Keratinocyte (primary cell): ENCODE results near the gene GRP.

ENCODE experiments used
- EZH2 ChIP-seq: IDR thresholded peaks from one replicate; pipeline ENCODE4 v1.6.1; 2012; ENCODE audit warnings: inconsistent platforms, mild to moderate bottlenecking, low read length, moderate library complexity
- TF ChIP-seq, protein P1 (sequence below), 3 experiments: IDR thresholded peaks in 1 of 3; conservative IDR thresholded peaks in 1 of 3; optimal IDR thresholded peaks in 1 of 3; 2 replicates in 2 of 3; 3 replicates in 1 of 3; pipeline versions ENCODE3 to v1.5.1; 2011; ENCODE audit warnings: low read length in 3 of 3, mild to moderate bottlenecking in 3 of 3, moderate library complexity in 2 of 3, control low read depth in 1 of 3, inconsistent platforms in 1 of 3; ENCODE audit not compliant: insufficient read depth in 2 of 3; ENCODE audit errors: extremely low read depth in 1 of 3

DNA sequence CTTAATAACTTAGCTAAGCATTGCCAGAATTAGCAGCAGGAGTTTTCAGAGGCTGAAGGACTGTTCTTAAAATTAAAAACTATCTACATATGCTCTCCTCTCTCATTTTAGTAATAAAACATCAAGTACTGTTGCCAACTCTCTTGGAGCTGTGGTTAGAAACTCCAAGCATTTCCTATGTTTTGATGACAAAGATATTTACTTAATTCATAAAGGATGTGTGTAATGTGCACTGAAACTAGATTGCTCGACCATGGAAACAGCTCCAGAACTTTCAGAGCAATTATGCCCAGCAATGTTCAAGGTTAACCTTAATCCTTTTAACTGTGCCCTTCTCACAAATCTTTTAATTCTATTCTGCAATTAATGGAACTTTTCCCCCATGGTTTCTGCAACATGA, 8.4 kb downstream of the GRP start:
- TF ChIP-seq, protein P1, sequence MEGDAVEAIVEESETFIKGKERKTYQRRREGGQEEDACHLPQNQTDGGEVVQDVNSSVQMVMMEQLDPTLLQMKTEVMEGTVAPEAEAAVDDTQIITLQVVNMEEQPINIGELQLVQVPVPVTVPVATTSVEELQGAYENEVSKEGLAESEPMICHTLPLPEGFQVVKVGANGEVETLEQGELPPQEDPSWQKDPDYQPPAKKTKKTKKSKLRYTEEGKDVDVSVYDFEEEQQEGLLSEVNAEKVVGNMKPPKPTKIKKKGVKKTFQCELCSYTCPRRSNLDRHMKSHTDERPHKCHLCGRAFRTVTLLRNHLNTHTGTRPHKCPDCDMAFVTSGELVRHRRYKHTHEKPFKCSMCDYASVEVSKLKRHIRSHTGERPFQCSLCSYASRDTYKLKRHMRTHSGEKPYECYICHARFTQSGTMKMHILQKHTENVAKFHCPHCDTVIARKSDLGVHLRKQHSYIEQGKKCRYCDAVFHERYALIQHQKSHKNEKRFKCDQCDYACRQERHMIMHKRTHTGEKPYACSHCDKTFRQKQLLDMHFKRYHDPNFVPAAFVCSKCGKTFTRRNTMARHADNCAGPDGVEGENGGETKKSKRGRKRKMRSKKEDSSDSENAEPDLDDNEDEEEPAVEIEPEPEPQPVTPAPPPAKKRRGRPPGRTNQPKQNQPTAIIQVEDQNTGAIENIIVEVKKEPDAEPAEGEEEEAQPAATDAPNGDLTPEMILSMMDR (optimal IDR thresholded peaks at IDR 0.05 in 1 of 3, IDR thresholded peaks at IDR 0.05 in 1 of 3, conservative IDR thresholded peaks at IDR 0.05 in 1 of 3; ENCODE audit: extremely low read depth in 1 of 3, insufficient read depth in 2 of 3, low read length in 3 of 3) = no peak
- TF ChIP-seq EZH2 = no peak
